H1 (cell line): Measurements from ENCODE around the gene TRIB2. TPM values are rescaled to one million over a fixed set of nuclear protein-coding genes. Genes with fewer than 3 reads are reported as not detected.

Experiments
- CTCF ChIA-PET: fragments of 300-600 bp; sonication (Branson Sonifier 250); formaldehyde crosslinking; loops from one replicate; lab custom pipeline; 2021; ENCODE audit not compliant: partially characterized antibody; lab: Charles Lee
- POLR2A ChIA-PET: fragments of 300-600 bp; sonication (Branson Sonifier 250); formaldehyde crosslinking; loops from one replicate; lab custom pipeline; 2021; ENCODE audit warnings: inconsistent platforms; ENCODE audit not compliant: partially characterized antibody; lab: Charles Lee
- DNase-seq, 2 experiments: peaks; one replicate each; pipeline versions ENCODE4 v3.0.0 to v3.0.0-alpha.2; 2010 to 2022; ENCODE audit warnings: low spot score in 2 of 2, low read depth in 1 of 2, mixed read lengths in 1 of 2
- FAIRE-seq: peaks from 2 replicates; lab custom pipeline; 2011; peaks lifted over from hg19 to GRCh38; lab: Jason Lieb, UNC
- H2AFZ ChIP-seq: 2 replicates; pipeline ENCODE4 v1.8.1; 2012; ENCODE audit warnings: low read length, inconsistent platforms
- H2AK5ac ChIP-seq: 2 replicates; pipeline ENCODE4 v1.6.1; 2013; ENCODE audit warnings: low read depth, low read length
- H2BK120ac ChIP-seq: replicated peaks from 2 replicates; pipeline ENCODE3; 2013; ENCODE audit warnings: low read depth, low read length, inconsistent platforms
- H2BK12ac ChIP-seq: 2 replicates; pipeline ENCODE4 v1.6.1; 2013; ENCODE audit warnings: low read depth, low read length
- H2BK15ac ChIP-seq: 2 replicates; pipeline ENCODE4 v1.6.1; 2013; ENCODE audit warnings: low read length
- H2BK20ac ChIP-seq: 2 replicates; pipeline ENCODE4 v1.6.1; 2013; ENCODE audit warnings: low read length
- H2BK5ac ChIP-seq: 2 replicates; pipeline ENCODE4 v1.6.1; 2013; ENCODE audit warnings: low read depth, low read length
- H3K14ac ChIP-seq: 2 replicates; pipeline ENCODE4 v1.6.1; 2013; ENCODE audit warnings: inconsistent platforms; ENCODE audit not compliant: insufficient read length
- H3K18ac ChIP-seq: 2 replicates; pipeline ENCODE4 v1.6.1; 2013; ENCODE audit warnings: low read length; ENCODE audit errors: extremely low read depth
- H3K23ac ChIP-seq: 2 replicates; pipeline ENCODE4 v1.6.1; 2013; ENCODE audit warnings: inconsistent platforms; ENCODE audit not compliant: insufficient read length
- H3K23me2 ChIP-seq: 2 replicates; pipeline ENCODE4 v1.6.1; 2013; ENCODE audit warnings: low read depth, low read length
- H3K27ac ChIP-seq: 2 replicates; pipeline ENCODE4 v1.6.1; 2011; ENCODE audit warnings: low read depth, low read length, inconsistent platforms
- H3K27me3 ChIP-seq, 4 experiments: replicated peaks in 1 of 4; 1 replicate in 1 of 4; 2 replicates in 3 of 4; pipeline versions ENCODE4 v1.6.1 to v1.8.1; 2011 to 2013; ENCODE audit warnings: low read length in 3 of 4, mild to moderate bottlenecking in 3 of 4, inconsistent platforms in 2 of 4, mixed read lengths in 2 of 4, moderate library complexity in 1 of 4; ENCODE audit not compliant: control insufficient read depth in 3 of 4, insufficient read depth in 3 of 4; ENCODE audit errors: extremely low read depth in 1 of 4
- H3K36me3 ChIP-seq, 4 experiments: 2 replicates each; pipeline versions ENCODE4 v1.6.1 to v1.8.1; 2011 to 2013; ENCODE audit warnings: mild to moderate bottlenecking in 4 of 4, low read length in 3 of 4, moderate library complexity in 2 of 4, control low read depth in 1 of 4, inconsistent platforms in 1 of 4; ENCODE audit not compliant: insufficient read depth in 4 of 4, control insufficient read depth in 2 of 4
- H3K4ac ChIP-seq: replicated peaks from 2 replicates; pipeline ENCODE3; 2013; ENCODE audit warnings: low read length, low read depth, mixed read lengths, inconsistent platforms; ENCODE audit not compliant: insufficient read length
- H3K4me1 ChIP-seq, 4 experiments: replicated peaks in 1 of 4; 1 replicate in 1 of 4; 2 replicates in 3 of 4; pipeline versions ENCODE4 v1.6.1 to v1.8.1; 2011 to 2013; ENCODE audit warnings: low read length in 3 of 4, inconsistent platforms in 2 of 4, mixed read lengths in 1 of 4; ENCODE audit not compliant: insufficient read depth in 4 of 4, control insufficient read depth in 3 of 4
- H3K4me2 ChIP-seq, 2 experiments: 2 replicates each; pipeline versions ENCODE4 v1.6.1 to v1.8.1; 2011 to 2013; ENCODE audit warnings: low read depth in 2 of 2, low read length in 2 of 2, control low read depth in 1 of 2, inconsistent platforms in 1 of 2, mild to moderate bottlenecking in 1 of 2; ENCODE audit not compliant: insufficient read depth in 1 of 2
- H3K4me3 ChIP-seq, 4 experiments: fragments of 200-600, 300-600 bp in 1 of 4; sonication (generic), shearing (Covaris generic), sonication (Bioruptor Twin) in 1 of 4; 2 replicates each; pipeline versions ENCODE4 v1.5.1 to v1.8.1; 2011 to 2016; ENCODE audit warnings: low read length in 4 of 4, low read depth in 3 of 4, control low read depth in 2 of 4, inconsistent platforms in 2 of 4, mild to moderate bottlenecking in 2 of 4, mixed read lengths in 1 of 4, moderate library complexity in 1 of 4; ENCODE audit not compliant: insufficient read depth in 2 of 4; ENCODE audit errors: extremely low read depth in 1 of 4
- H3K56ac ChIP-seq: replicated peaks from 2 replicates; pipeline ENCODE3; 2013; ENCODE audit warnings: low read depth, mild to moderate bottlenecking, mixed read lengths, low read length, inconsistent platforms; ENCODE audit not compliant: insufficient read length
- H3K79me1 ChIP-seq: 2 replicates; pipeline ENCODE4 v1.6.1; 2013; ENCODE audit warnings: low read depth, low read length, control low read depth
- H3K79me2 ChIP-seq, 2 experiments: 2 replicates each; pipeline versions ENCODE4 v1.6.1 to v1.8.1; 2012 to 2013; ENCODE audit warnings: low read length in 2 of 2, mild to moderate bottlenecking in 2 of 2, inconsistent platforms in 1 of 2; ENCODE audit not compliant: insufficient read depth in 2 of 2, control insufficient read depth in 1 of 2
- H3K9ac ChIP-seq, 4 experiments: replicated peaks in 1 of 4; 1 replicate in 1 of 4; 2 replicates in 3 of 4; pipeline versions ENCODE4 v1.6.1 to v1.8.1; 2011 to 2013; ENCODE audit warnings: low read depth in 3 of 4, low read length in 3 of 4, control low read depth in 2 of 4, mild to moderate bottlenecking in 2 of 4, moderate library complexity in 2 of 4, inconsistent platforms in 1 of 4; ENCODE audit errors: extremely low read depth in 1 of 4
- H3K9me3 ChIP-seq, 2 experiments: 2 replicates each; pipeline versions ENCODE4 v1.6.1 to v1.8.1; 2012 to 2013; ENCODE audit warnings: mild to moderate bottlenecking in 2 of 2, moderate library complexity in 2 of 2, control low read depth in 1 of 2, inconsistent platforms in 1 of 2, low read depth in 1 of 2, low read length in 1 of 2, mixed read lengths in 1 of 2; ENCODE audit not compliant: insufficient read depth in 2 of 2
- H4K20me1 ChIP-seq, 2 experiments: replicated peaks in 1 of 2; 2 replicates each; pipeline versions ENCODE3 to v1.8.1; 2011 to 2013; ENCODE audit warnings: inconsistent platforms in 2 of 2, low read length in 2 of 2, mild to moderate bottlenecking in 1 of 2; ENCODE audit not compliant: insufficient read depth in 2 of 2, control insufficient read depth in 1 of 2
- H4K5ac ChIP-seq: 2 replicates; pipeline ENCODE4 v1.6.1; 2013; ENCODE audit warnings: low read length, low read depth, mixed read lengths, inconsistent platforms; ENCODE audit not compliant: insufficient read length
- H4K8ac ChIP-seq: 2 replicates; pipeline ENCODE4 v1.8.0; 2013; ENCODE audit warnings: mild to moderate bottlenecking, moderate library complexity, low read length, inconsistent platforms; ENCODE audit not compliant: insufficient read depth; ENCODE audit errors: extremely low read depth
- H4K91ac ChIP-seq: replicated peaks from 2 replicates; pipeline ENCODE3; 2013; ENCODE audit warnings: low read length, mixed read lengths, inconsistent platforms; ENCODE audit not compliant: insufficient read length
- BCL11A ChIP-seq, 2 experiments: IDR thresholded peaks; one replicate each; pipeline ENCODE4 v1.6.1; 2011; ENCODE audit warnings: low read depth in 2 of 2, low read length in 2 of 2, mild to moderate bottlenecking in 2 of 2
- CBX5 ChIP-seq: fragments of 300-800, 300-1000 bp; sonication (generic); IDR thresholded peaks from 2 replicates; pipeline ENCODE4 v1.7.1; 2016; ENCODE audit warnings: antibody characterized with exemption, low read length, low read depth
- CHD2 ChIP-seq: IDR thresholded peaks from 2 replicates; pipeline ENCODE4 v1.6.1; 2012; ENCODE audit warnings: low read length, improper control_type of control experiment
- JUND ChIP-seq: IDR thresholded peaks from 2 replicates; pipeline ENCODE4 v1.6.1; 2011; ENCODE audit warnings: mild to moderate bottlenecking, improper control_type of control experiment, low read length
- RXRA ChIP-seq: IDR thresholded peaks from 2 replicates; pipeline ENCODE4 v1.6.1; 2011; ENCODE audit warnings: low read depth, mild to moderate bottlenecking, low read length, moderate library complexity; ENCODE audit not compliant: insufficient read depth
- TEAD4 ChIP-seq: IDR thresholded peaks from 2 replicates; pipeline ENCODE4 v1.6.1; 2012; ENCODE audit warnings: low read depth, low read length, inconsistent platforms, mixed read lengths
- WGBS, 2 experiments: shearing (Covaris generic) in 1 of 2; methylation state at CpG; one replicate each; pipeline versions ENCODE4 v1.1.6 to v1.1.7; 2013 to 2015; ENCODE audit warnings: low lambda C conversion rate in 2 of 2, mixed read lengths in 2 of 2, inconsistent platforms in 1 of 2, low coverage in 1 of 2, missing lambda C conversion rate in 1 of 2; ENCODE audit not compliant: insufficient replicate concordance in 2 of 2, insufficient coverage in 1 of 2, insufficient read length in 1 of 2; ENCODE audit errors: extremely low coverage in 1 of 2, missing lambda C conversion rate in 1 of 2; 5-methylcytosine and 5-hydroxymethylcytosine counted together
- polyA plus RNA-seq, 7 experiments: library from polyadenylated mRNA; depleted of rRNA in 3 of 7; stranded (reverse) in 5 of 7; unstranded in 2 of 7; fragments of >200 nt in 5 of 7; fragments of 200-250 nt in 2 of 7; gene quantifications; 1 replicate in 5 of 7; 2 replicates in 1 of 7; 4 replicates in 1 of 7; pipeline versions ENCODE4 v1.2.1 to v1.2.3, GENCODE V29; 2011 to 2013; ENCODE audit warnings: missing spikeins in 2 of 7, mixed read lengths in 2 of 7
- total RNA-seq: library from RNA; stranded (reverse); fragmentation: NEBNext Ultra II Directional; extraction: Animal tissue kit (Norgen Biotek cat#: 25700); gene quantifications from 2 replicates; pipeline ENCODE4 v1.2.1, GENCODE V29; 2021

The TRIB2 gene
- total and polyA plus RNA-seq, 2 of the 8 experiments (the other 6 are each of a cell fraction or from before 2014, with no cell fraction given): 40.8 to 57.0 TPM

- peaks cover 6 to 17% of the 10 kb centered on the region in 2 experiments for H4K20me1 ChIP-seq
- CTCF ChIA-PET: no interaction called here
- POLR2A ChIA-PET: no interaction called here
- H3K23me2 ChIP-seq: no peaks in the 10 kb centered on the region
- H2BK12ac ChIP-seq: no peak overlapping the region
- peaks cover 16% of the 10 kb centered on the region for H3K79me1 ChIP-seq
- H3K36me3 ChIP-seq: peaks cover 10 to 42% (median 30%) of the 10 kb centered on the region in 4 experiments
- no peak overlapping the region for H3K4me2 ChIP-seq
- no peak overlapping the region for H2BK120ac ChIP-seq
- no peak overlapping the region for H2BK15ac ChIP-seq
- H3K4me3 ChIP-seq: no peak overlapping the region
- FAIRE-seq (no peak), DNase-seq (no peak)
- H3K4ac ChIP-seq: no peak overlapping the region
- no peak overlapping the region for H2BK5ac ChIP-seq
- no peak overlapping the region for H2AK5ac ChIP-seq
- no peak overlapping the region for H3K14ac ChIP-seq
- no peaks in the 10 kb centered on the region for H3K4me1 ChIP-seq
- no peak overlapping the region for H4K5ac ChIP-seq
- no peak overlapping the region for H3K56ac ChIP-seq
- H4K91ac ChIP-seq: no peak overlapping the region
- no peak overlapping the region for H2BK20ac ChIP-seq
- no peaks in the 10 kb centered on the region for H3K27me3 ChIP-seq
- no peaks in the 10 kb centered on the region for H3K9me3 ChIP-seq
- H3K79me2 ChIP-seq: peaks cover 0 to 14% of the 10 kb centered on the region in 2 experiments; a peak in 2 of 4 replicates
- TF ChIP-seq JUND (no peak), CBX5 (no peak), TEAD4 (no peak), BCL11A (IDR thresholded peaks at IDR 0.05; ENCODE audit: low read depth in 2 of 2, low read length in 2 of 2) (no peak), RXRA (no peak), CHD2 (no peak)
- no peak overlapping the region for H3K9ac ChIP-seq
- no peak overlapping the region for H2AFZ ChIP-seq
- no peak overlapping the region for H3K27ac ChIP-seq
- H3K23ac ChIP-seq: no peak overlapping the region
- H3K18ac ChIP-seq: no peak overlapping the region
- WGBS, 2 experiments: 94% methylated on average over 3 of the region's 3 CpGs; no CpG with 5 or more reads in 1 of the 2 experiments
- H4K8ac ChIP-seq: no peak overlapping the region
Observed at GRCh38 chr2:12742891-12743290, 26.2 kb downstream of the TRIB2 start.
